AG04449 (cell line): ENCODE data around the gene NPAS2.

Source experiments
- CTCF ChIA-PET: fragments of 350-600 bp; formaldehyde crosslinking; extraction: SDS; loops from one replicate; lab custom pipeline; 2021; ENCODE audit warnings: antibody characterized with exemption; lab: Yijun Ruan, JAX
- POLR2A ChIA-PET: fragments of 400-600, 350-600 bp; formaldehyde crosslinking; extraction: SDS; loops from one replicate; lab custom pipeline; 2020; ENCODE audit warnings: antibody characterized with exemption, inconsistent platforms; lab: Yijun Ruan, JAX
- DNase-seq: peaks from one replicate; pipeline ENCODE4 v3.0.0-alpha.2; 2010; ENCODE audit warnings: low read depth, low spot score
- H3K4me3 ChIP-seq: 2 replicates; pipeline ENCODE4 v1.5.1; 2011; ENCODE audit warnings: low read depth, mild to moderate bottlenecking, control low read depth, low read length
- CTCF ChIP-seq: IDR thresholded peaks from one replicate; pipeline ENCODE4 v1.5.1; 2011; ENCODE audit warnings: mild to moderate bottlenecking, moderate library complexity, low read length, control low read depth, inconsistent platforms; ENCODE audit not compliant: insufficient read depth; ENCODE audit errors: missing control alignments

NPAS2 gene

GRCh38 chr2:100902817-100903405, 83.0 kb downstream of the NPAS2 start:
- peak; percentile 85 for DNase-seq
- POLR2A ChIA-PET, result interaction anchor here (0.5 to 1.7 kb wide), 13 partner anchors 11 to 161 kb away, joined by 3 to 10 read pairs (median 4); partner anchors contain the start of gene RPL31

DNA sequence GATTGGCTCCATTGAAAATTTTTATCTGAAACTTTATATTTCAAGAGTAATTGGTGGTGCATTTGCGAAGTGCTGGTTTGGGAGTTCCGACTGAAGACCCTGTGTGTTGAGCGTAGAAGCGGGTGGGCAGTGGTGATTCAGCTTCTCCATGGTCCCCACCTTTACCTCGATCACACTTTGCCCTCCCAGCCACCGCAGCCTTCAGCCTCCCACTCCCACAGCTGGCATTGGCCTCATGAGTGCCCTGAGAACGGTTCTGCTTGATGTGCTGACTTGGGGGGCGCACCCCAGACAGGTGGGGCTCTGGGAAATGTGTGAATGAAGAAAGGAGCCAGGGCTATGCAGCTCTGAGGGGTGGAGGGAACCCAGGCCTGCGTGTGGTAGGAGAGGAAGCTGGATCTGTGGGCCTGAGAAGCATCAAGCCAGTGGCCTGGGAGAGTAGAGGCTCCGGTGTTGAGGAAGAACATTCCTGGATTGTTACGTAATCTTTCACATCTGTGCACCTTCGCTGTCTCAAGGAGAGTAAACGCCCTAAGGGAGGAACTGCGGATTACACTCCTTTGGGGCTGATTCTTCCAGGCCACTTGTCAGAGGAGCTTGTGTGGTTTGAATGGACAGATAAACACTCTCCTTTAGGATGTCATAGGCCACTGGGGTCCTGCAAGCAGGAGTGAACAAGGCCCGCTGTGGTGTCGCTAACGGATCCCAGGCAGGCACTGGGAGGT, 83.8 kb downstream of the NPAS2 start:
- ChIA-PET POLR2A (interaction anchor here (0.6 to 1.7 kb wide), 8 partner anchors 10 to 99 kb away, joined by 3 to 10 read pairs (median 4); partner anchors contain the start of gene RPL31), CTCF (interaction anchor here (0.8 to 2.7 kb wide), 7 partner anchors 15 to 297 kb away, joined by 3 to 9 read pairs (median 4); no protein-coding TSS in a partner anchor)
- no peak for TF ChIP-seq CTCF
- DNase-seq, result no peak
- H3K4me3 ChIP-seq, result no peak overlapping the region

More at GRCh38 chr2:100902817-100903405, 83.0 kb downstream of the NPAS2 start:
- CTCF ChIA-PET, result interaction anchor here (0.9 to 2.7 kb wide), 5 partner anchors 14 to 296 kb away, joined by 3 to 9 read pairs (median 4); no protein-coding TSS in a partner anchor
- H3K4me3 ChIP-seq, result no peak overlapping the region
- peak; percentile 31 for TF ChIP-seq CTCF

GRCh38 chr2:100905132-100905805, 85.3 kb downstream of the NPAS2 start:
- ChIA-PET CTCF (interaction anchor here (1.5 to 2.7 kb wide), 4 partner anchors 9 to 175 kb away, joined by 4 to 9 read pairs (median 6); no protein-coding TSS in a partner anchor), POLR2A (no interaction called here)
- no peak for TF ChIP-seq CTCF
- DNase-seq, result no peak
- no peak overlapping the region for H3K4me3 ChIP-seq

DNA sequence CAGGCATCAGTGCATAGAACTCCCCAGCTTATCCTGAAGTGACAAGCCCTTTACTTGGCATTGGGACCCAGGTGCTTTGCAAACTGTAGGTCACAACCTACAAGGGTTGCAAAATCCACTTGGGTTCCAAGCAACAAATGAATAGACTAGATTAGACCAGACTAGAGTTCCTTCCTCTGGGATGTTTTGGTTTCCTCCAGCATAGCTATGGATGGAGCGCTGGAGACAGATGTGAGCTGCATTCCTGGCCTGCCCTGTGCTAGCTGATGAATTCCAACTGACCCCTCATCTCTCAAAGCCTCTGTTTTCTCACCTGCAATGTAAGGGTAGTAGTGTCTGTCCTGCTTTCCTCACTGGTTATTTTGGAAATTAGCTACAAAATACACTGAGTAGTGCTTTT, 86.2 kb downstream of the NPAS2 start:
- CTCF ChIA-PET, result interaction anchor here (0.6 to 1.7 kb wide), 6 partner anchors 12 to 175 kb away, joined by 3 to 8 read pairs (median 3); no protein-coding TSS in a partner anchor
- no peak for DNase-seq
- TF ChIP-seq CTCF, result no peak
- POLR2A ChIA-PET, result no interaction called here
- no peak overlapping the region for H3K4me3 ChIP-seq

GRCh38 chr2:100906679-100907078, 86.7 kb downstream of the NPAS2 start:
- no peak for DNase-seq
- ChIA-PET CTCF (interaction anchor here (0.8 to 1.7 kb wide), 5 partner anchors 12 to 176 kb away, joined by 3 to 8 read pairs (median 3); no protein-coding TSS in a partner anchor), POLR2A (no interaction called here)
- H3K4me3 ChIP-seq, result no peak overlapping the region
- TF ChIP-seq CTCF, result no peak
